Measurements from ENCODE around the gene ADCYAP1.
A peak's percentile ranks its signal among the peaks of the same experiment; 100 is the strongest.

ADCYAP1 gene

GRCh38 chr18:911025-911424 lies 6.4 kb downstream of the ADCYAP1 start:
- DNase-seq: no peak

GRCh38 chr18:911486-911885 lies 6.8 kb downstream of the ADCYAP1 start:
- DNase-seq: no peak

DNA sequence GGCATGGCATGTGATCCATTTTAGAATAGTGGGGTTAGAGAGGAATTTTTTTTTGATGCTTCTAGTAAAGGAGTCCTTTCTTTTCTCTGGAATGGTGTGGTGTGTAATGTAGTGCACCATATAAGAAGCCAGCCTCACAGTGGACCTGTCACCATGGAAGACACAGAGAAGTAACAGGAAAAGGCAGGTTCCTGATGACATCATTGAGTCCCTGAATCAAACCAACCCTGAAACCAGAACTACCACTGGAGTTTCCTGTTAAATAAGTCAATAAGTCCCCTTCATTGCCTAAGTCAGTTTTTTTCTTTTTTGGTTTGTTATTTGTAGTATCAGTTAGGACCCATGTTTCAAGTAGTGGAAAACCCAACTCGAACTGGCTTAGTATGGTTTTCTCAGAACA lies 11.9 kb downstream of the ADCYAP1 start:
- DNase-seq: no peak

- no peak for DNase-seq
Measured at GRCh38 chr18:919078-919477, 14.4 kb downstream of the ADCYAP1 start.

GRCh38 chr18:923144-923866 lies 18.6 kb downstream of the ADCYAP1 start:
- DNase-seq: peak; percentile 96

DNA sequence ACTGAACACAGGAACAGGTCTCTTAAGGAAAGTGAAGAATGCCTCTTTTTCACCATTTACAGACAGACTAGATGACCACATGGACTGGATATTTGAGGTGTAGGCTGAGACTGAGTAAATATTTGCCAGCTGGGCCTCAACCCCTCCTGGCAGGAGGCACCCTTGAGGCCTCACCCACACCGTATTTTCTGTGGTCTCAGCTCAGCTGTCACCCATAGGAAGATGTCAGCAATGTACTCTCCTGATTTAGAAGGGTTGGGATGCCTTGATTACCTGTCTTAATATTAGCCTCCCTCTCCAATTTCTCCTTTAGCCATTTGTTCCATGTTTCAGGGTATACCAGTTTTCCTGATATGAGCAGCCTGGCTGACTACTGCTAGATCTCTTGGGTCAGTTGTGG lies 20.3 kb downstream of the ADCYAP1 start:
- peak; percentile 68 for DNase-seq

- DNase-seq: no peak
Measured at GRCh38 chr18:926946-927345, 22.3 kb downstream of the ADCYAP1 start.

DNA sequence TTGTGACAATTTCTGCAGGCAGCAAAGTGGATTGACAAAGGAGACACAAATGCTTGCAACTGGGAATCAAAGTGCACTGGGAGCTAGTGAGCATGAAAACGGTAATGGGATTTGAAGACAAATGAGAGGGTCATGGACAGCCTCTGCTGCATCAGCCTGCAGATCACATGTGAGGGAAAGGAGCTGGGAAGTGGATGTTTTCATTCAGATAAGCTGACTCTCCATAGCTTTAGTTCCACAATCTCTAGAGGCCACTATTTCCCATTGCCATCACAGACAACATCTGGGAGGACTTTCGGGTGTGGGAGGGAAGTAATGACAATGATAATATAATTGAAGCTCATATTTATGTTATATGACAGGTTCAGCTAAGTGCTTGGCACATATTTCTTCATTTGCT lies 28.4 kb downstream of the ADCYAP1 start:
- DNase-seq: no peak

DNA sequence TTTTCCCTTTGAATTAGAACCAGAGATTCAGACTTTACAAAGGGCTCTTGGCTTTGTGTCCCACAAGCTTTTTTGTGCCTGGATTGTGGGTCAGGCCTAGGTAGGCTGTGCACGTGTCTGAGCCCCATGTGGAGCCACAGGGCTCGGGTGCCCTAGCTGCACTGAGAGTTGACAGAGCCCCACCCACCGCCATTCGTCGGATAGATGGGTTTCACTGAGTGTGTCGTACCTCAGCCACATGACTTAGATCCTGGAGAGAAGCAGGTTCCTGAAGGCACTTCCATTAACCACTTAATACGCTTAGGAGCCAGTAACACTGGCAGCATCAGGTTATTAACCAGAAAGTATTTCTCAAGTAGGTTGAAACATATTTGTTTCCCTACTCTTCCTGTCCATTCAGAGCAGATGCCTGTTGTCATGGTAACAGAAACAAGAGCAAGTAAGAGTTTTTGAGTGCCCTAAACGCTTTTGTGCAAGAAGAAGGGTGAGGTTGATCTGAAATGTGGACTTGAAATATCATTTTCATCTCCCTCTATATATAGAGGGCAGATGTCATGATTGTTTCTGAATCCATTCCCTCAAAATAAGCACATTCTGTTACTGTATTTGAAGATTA lies 30.0 kb downstream of the ADCYAP1 start:
- peak; percentile 56 for DNase-seq

- no peak for DNase-seq
Measured at GRCh38 chr18:936941-937340, 32.3 kb downstream of the ADCYAP1 start.

DNA sequence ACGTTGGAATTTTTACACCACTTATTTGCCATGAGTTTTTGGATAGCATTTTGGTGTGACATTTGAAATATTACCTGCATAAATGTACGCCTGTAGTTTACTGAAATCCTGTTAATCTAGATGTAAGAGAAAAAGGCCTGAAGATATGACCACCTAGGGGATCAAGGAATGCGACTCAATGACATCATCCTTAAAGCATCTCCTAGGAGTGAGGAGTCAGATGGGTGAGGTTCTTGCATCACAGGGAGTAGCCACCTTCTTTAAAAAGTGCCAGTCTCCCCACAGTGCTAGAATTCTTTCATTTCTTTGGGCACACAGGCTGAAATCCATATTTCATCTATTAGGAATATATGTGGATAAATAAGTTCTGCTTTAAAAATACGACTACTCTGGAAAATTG lies 34.5 kb downstream of the ADCYAP1 start:
- no peak for DNase-seq

- no peak for DNase-seq
Measured at GRCh38 chr18:939958-940357, 35.3 kb downstream of the ADCYAP1 start.

- no peak for DNase-seq
Measured at GRCh38 chr18:941331-941730, 36.7 kb downstream of the ADCYAP1 start.

DNA sequence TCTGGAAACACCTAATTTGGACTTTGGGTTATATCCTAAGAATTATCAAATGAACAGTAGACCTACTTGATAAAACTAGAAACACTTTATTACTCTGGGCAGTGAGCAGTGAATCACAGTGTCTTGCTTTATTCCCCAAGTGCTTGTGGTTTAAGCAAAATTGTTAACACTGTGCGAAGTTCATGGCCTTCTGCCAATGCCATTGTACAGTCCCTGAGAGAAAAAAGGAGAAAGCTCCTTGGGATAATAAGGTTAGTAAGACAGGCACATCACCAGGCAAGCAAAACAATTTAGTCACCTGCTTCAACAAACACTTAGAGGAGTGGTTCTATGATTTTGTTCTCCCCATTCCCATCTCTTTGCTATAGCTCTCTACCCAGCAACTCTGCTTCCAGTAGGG lies 39.8 kb downstream of the ADCYAP1 start:
- peak; percentile 16 for DNase-seq

GRCh38 chr18:949724-950631 lies 45.3 kb downstream of the ADCYAP1 start:
- no peak for DNase-seq

- no peak for DNase-seq
Measured at GRCh38 chr18:950882-951495, 46.3 kb downstream of the ADCYAP1 start.

GRCh38 chr18:955384-956066 lies 50.9 kb downstream of the ADCYAP1 start:
- no peak for DNase-seq

GRCh38 chr18:957829-958228 lies 53.2 kb downstream of the ADCYAP1 start:
- no peak for DNase-seq

DNA sequence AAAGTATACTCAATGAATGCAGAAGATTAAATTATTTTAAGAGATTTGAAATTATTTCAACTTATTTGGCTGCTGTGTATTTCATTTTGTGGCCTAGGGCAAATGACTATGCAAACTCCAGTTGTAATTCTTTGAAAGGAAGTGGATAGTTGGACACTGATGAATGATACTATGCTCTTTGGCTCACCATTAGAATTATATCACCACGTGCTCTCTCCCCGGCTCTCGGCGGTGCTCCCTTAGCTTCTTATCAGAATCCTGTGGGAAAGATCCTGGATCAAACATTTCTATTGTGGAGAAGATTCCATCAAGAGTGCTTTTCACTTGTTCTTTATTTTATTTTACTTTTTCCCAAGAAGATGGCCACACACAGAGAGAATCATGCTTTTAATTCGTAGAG lies 55.2 kb downstream of the ADCYAP1 start:
- DNase-seq: no peak

Data from NCI-H69 (cell line).